HPDE6-E6E7 (cell line): ENCODE measurements around the gene CSAD.

Experiments
- DNase-seq: peaks from one replicate; pipeline ENCODE4 v3.0.0; 2011; ENCODE audit warnings: missing footprints; ENCODE audit errors: extremely low spot score

Gene CSAD

GRCh38 chr12:53199700-53200099, 19.0 kb upstream of the CSAD start:
- DNase-seq: no peak

DNA sequence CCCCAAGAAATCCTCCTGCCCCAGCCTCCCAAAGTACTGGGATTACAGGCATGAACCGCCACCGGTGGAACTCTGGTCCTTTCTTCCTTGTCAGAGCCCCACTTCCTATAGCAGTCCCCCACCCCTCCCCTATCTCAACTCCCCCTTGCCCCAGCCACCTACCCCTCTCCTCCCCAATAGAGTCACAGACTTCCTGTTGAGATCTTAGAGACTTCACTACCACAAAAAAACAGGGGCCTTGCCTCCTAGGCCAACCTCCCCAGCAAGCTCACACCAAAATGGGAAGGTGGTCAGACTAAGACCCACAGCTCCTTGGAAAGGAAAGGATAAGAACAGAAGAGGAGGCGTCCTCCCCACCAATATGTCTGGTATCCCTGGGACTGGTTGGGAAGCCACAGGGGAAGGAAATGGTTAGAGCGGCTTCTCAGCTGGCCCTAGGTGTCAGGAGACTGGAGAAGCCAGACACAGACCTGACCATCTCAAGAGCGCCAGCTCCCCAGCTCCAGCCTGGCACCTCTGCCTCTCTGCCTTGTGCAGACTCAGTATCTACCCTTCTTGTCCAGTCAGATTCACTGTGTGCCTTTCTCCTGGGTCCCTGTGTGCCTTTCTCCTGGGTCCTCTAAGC, 17.9 kb upstream of the CSAD start:
- no peak for DNase-seq

DNA sequence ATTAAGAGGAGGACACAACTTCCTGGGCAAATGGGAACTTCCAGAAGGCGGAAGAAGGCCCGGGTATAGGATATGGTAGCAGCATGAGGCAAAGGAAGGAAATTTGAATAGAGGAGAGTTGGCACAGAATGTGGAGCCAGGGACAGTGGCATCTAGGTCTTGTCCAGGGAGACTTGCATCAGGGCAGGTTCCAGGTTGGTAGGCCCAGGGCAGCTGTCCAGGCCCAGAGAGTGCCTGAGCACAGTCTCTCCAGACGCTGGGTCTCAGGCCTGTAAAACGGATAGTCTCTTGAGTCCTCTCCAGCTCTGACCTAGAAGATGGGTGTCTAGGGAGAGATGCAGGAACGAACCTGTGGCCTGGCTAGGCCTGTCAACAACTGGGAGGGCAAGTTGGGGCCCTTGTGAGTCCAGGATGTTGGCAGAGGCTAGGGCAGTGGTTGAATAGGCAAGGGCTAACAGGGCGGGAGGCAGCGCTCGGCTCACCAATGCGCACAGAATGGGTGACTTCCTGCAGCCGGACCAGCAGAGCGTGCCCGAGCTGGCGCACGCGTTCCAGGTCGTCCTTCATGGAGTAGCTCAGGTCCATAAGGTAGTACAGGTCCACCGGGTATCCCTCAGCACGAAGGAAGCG, 16.4 kb upstream of the CSAD start:
- DNase-seq: no peak

DNA sequence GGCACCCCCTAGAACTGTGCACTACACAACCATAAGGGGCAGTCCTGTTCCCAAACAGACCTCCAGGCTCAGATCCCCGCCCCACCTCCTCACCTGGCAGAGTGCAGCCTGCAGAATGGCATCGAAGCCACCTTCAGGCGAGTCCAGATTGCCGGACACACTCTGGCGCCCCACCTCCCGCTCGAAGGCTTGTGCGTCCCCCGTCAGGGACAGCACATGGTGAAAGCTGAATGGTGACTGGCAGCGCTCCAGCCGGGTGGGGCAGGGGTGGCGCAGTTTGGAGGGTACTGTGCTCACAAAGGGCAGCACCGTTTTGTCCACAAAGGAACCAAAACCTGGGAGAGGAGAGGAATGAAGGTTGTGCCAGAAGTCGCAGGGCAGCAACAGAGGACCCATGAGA, 15.8 kb upstream of the CSAD start:
- DNase-seq: no peak

DNA sequence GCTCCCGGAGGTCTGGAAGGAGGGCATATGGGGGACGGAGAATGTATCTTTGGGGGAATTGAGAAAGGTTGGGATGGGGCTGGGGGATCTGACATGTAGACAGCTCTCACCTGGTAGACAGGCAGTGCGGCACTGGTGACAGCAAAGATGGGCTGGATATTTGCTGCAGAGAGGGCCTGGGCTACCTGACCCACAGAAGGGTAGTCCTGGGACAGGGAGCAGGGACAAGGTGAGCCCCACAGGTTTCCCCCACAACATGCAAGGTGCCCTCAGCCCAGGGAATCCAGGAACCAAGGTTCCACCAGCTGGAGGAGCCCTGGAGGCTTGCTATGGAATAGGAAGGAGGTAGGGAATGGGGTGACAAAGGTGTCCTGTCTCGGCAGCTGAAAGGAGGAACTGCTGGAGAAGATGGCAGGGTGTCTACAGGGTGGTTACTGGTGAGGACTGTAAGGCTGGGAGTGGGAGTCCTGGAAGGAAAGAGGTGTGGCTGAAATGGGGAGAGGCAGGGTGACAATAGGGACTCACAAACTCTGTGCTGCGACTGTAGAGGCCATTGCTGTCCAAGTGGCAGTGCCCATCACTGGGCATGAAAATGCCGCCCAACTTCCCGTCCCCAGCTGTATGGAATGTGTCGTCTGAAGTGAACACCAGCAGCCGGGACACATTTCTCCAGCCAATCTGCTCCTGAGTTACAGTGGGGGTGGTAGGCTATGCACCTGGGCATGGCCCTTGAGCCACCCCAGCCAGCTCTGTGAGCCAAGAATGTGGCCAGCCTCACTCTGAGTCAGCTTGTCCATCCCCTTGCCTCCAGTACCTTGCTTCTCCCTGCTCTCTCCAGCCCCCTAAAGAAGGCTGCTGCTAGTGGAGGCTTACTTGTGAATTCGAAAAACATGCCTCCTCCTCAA, 15.0 kb upstream of the CSAD start:
- no peak for DNase-seq

GRCh38 chr12:53194973-53195372, 14.2 kb upstream of the CSAD start:
- no peak for DNase-seq

DNA sequence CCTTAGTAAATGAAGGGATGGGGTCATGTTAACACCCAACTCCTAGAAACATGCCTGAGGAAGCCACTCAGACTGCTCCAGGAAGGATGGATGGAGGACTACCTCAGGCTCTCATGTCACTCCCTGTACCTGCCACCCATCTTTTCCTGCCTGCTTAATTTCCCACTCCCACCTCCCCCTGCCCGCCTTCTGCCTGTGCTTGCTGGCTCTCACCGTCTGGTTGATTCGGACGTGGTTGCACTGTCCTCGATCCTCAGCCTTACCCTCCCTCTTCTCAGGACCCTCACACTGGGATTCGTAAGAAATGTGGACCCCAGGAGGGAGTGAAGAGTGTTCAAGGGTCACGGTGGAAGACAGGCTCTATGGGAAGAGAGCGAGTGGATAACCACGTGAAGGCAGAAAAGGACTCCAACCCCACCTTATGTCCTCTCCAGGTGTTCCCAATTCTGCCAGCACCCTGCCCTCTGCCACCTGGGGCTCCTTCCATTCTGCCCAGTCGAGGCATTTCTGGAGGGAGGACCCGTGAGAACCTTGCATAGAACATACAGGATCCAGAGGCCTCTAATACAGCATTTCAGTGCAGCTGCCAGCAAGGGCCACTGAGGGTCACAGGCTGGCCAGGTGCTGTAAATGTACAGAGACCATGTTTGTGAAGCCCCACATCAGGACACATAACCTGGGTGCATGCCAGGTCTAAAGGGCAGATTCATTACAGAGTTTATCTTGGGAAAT, 13.4 kb upstream of the CSAD start:
- no peak for DNase-seq

DNA sequence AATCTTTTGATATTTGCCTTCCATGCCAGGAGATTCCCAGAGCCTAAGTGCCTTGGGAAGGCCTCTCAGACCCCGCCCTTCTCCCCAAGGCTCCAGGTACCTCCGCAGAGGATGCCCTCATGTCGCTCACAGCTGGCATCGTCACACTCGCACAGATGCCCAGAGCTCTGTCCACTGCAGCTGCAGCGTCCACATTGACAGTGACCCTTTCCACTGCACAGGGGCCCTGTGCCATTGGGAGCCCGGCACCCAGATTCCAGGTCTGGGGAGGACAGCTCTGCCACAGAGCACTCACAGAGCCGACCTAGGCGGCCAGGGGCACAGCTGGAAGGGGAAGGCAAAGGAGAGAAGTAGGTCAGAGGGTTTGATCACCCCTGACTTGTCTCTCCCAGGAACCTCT, 12.3 kb upstream of the CSAD start:
- DNase-seq: no peak

DNA sequence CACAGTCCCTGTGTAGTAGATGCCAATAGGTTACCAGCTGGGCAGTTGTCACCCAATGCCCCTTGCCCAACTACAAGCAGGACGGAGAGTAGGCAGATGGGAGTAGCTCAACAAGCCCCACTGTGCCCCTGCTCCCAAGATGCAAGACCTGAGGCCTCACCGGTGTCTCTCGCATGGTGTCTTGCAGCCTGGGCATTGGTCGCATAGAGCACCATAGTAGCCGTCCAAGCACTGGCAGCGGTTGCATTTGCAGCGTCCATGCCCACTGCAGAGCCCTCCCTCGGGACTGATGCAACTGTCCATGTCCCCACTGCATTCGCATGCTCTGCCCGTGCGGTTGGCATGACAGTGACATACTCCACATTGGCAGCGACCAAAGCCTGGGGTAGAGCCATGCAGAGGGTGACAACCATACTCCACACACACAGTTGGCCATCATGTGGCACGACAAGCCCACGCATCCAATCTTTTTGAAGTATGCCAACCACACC, 11.9 kb upstream of the CSAD start:
- DNase-seq: no peak

GRCh38 chr12:53191885-53192530, 11.3 kb upstream of the CSAD start:
- no peak for DNase-seq

DNA sequence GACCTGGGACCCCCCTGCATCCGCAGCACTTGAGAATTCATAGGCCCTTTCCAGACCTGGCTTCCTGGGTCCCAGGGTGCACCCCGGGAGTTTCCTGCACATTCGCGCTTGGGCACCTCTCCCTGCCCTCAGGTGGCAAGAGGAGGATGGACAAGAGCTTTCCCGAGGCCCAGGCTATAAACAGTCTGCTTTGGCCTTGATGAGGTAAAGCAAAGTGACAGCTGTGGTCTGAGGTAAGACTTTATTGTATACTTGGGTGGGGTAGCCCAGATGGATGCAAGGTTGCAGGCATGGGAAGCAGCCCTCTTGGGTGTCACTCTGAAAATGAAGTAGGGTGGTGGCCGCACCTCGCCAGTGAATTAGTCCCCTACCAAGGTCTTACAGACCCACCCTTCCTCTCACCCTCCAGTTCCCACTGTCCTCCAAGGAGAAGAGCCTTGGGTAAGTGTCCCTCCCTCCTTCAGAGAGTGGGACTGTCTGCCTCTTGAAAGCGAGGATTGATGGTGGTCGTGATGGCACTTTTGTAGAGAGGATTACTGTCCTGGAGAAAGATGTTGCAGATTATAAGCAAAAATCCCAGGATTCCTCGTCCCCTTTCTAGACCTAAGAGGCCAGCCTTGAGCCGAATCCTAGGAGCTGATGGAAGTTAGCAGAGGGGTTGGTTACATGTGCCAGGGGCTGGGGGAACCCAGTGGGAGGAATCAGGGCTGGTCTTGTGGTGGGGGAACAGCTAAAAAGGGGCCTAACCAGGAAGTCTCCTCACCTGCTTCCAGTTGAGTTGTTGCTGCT, 10.6 kb upstream of the CSAD start:
- DNase-seq: no peak

GRCh38 chr12:53190108-53190729, 9.5 kb upstream of the CSAD start:
- DNase-seq: peak; percentile 76

GRCh38 chr12:53187145-53187899, 6.6 kb upstream of the CSAD start:
- DNase-seq: no peak

DNA sequence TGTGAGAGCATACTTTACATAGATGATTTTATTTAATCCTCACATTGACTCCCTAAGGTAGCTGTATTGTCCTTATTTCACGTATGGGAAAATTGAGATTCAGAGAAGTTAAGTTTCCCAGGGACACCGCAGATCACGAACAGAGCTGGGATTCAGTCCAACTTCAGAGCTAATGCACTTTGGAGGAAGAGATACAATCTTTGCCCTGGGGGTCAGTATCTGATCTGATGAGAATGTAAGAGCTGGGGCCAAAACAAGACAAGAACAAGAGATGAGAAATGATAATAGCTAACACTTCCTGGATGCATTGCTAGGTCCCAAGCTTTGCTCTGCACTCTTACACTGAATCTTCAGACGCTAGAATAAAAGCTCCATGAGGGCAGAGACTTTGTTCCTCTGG, 6.0 kb upstream of the CSAD start:
- no peak for DNase-seq

DNA sequence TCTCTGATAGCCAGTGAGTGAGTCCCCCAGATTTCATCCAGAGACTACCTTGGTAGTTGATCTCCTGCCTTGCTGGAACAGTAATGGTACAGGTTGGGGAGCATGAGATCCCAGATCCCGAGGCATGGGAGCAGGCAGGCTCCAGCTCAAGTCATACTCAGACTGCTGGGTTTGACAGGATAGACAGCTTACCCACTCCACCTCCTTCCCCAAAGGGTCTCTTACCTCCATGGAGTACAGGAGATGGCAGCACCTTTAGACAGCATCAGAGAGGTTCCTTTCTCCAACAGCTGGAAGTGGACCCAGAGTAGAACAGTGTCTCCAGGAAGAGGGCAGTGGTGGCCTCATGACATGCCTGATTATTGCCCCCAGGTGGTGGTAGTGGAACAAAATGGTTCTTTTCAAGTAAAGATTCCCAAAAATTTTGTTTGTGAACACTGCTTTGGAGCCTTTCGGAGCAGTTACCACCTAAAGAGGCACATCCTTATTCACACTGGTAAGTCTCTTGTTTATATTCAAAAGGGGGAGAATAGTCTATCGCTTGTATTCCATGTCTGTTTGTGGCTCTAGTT, 4.9 kb upstream of the CSAD start:
- no peak for DNase-seq

DNA sequence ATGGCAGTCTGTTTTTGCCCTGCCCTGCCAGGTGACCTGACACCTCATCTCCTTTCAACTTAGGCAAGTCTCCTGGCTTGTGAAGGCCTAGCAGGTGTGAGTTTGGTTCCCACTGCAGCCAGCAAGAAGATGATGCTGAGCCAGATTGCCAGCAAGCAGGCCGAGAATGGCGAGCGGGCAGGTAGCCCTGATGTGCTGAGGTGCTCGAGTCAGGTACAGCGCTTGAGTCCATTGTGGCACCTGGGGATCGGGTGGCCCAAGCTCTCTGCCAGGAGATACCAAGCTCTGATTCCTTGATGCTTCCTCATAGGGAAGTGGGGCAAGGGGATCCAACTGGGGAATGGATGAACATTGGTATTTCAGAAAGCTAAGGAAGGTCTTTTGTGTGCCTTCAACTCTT, 4.1 kb upstream of the CSAD start:
- no peak for DNase-seq

DNA sequence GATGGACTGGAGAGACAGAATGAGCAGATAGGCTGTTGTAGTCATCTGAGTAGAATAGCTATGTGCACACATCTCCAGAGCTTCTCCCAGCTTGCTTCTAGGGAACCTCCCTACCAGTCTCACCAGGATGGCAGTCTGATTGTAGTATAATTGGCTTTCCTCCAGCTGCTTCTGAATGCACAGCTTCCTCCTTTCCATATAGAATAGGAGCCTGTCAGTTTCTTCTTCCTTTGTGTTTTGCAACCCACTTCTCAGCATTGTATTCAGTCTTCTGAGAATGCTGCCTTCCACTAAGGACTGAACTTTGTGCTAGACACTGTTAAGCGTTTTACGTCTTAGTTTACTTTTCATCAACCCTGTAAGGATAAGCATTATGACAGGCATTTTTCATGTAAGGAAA, 2.2 kb upstream of the CSAD start:
- no peak for DNase-seq

DNA sequence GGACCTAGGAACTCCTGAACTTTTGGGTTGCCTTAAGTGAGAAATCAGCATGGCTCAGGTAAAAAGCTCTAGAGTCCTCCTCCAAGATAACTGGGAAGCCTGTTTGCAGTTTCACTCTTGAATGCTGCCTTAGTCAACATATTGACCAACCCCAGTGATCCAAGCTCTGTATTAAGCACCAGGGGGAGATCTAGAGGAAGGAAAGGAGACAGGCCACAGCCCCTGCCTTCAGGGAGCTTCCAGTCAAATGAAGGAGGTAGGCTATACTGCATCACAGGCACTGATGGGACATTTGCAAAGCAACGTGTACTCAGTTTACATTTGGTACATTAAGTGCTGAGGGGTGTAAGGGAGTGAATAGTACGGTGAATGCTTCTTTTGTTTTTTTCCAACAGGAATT, 1.2 kb upstream of the CSAD start:
- DNase-seq: no peak
